HepG2 (cell line): ENCODE data around the gene DUSP12. TPM values are rescaled to one million over a fixed set of nuclear protein-coding genes. Genes with fewer than 3 reads are reported as not detected.

Experiments
- CCDC6 ChIP-seq: sonication (generic); formaldehyde crosslinking; IDR thresholded peaks from 2 replicates; pipeline ENCODE4 v1.8.1; 2022; ENCODE audit warnings: mild to moderate bottlenecking, missing genetic modification reagents, moderate library complexity
- ERF ChIP-seq: IDR thresholded peaks from 2 replicates; pipeline ENCODE4 v1.6.1; 2018; ENCODE audit warnings: missing biosample characterization, missing genetic modification reagents
- LCORL ChIP-seq, 2 experiments: fragments of 450-650 bp in 1 of 2; sonication (generic) in 1 of 2; formaldehyde crosslinking in 1 of 2; IDR thresholded peaks; 2 replicates each; pipeline versions ENCODE4 v1.5.0 to v1.6.1; 2017 to 2020; ENCODE audit warnings: antibody characterized with exemption in 1 of 2, missing genetic modification reagents in 1 of 2
- MTF1 ChIP-seq: sonication (generic); formaldehyde crosslinking; IDR thresholded peaks from 2 replicates; pipeline ENCODE4 v1.5.0; 2020; ENCODE audit warnings: missing genetic modification reagents
- PCBP2 ChIP-seq: fragments of 200-400 bp; formaldehyde crosslinking; optimal IDR thresholded peaks from 2 replicates; pipeline ENCODE3; 2018; ENCODE audit warnings: low read length, low read depth; ENCODE audit not compliant: poor library complexity, severe bottlenecking
- PPARG ChIP-seq: conservative IDR thresholded peaks from 2 replicates; pipeline ENCODE4 v1.6.1; 2016; ENCODE audit warnings: missing biosample characterization, missing genetic modification reagents
- RELA ChIP-seq: sonication (generic); formaldehyde crosslinking; IDR thresholded peaks from 2 replicates; pipeline ENCODE4 v1.4.0; 2020; ENCODE audit warnings: missing genetic modification reagents
- SALL1 ChIP-seq: sonication (generic); formaldehyde crosslinking; IDR thresholded peaks from 2 replicates; pipeline ENCODE4 v1.8.0; 2022; ENCODE audit warnings: mild to moderate bottlenecking, missing genetic modification reagents
- TAF1 ChIP-seq: sonication (generic); formaldehyde crosslinking; IDR thresholded peaks from 2 replicates; pipeline ENCODE4 v1.4.0; 2020; ENCODE audit warnings: missing genetic modification reagents
- ZFP37 ChIP-seq: sonication (generic); formaldehyde crosslinking; IDR thresholded peaks from 2 replicates; pipeline ENCODE4 v1.4.0; 2020; ENCODE audit warnings: missing genetic modification reagents, borderline replicate concordance
- ZNF10 ChIP-seq: sonication (generic); formaldehyde crosslinking; IDR thresholded peaks from 2 replicates; pipeline ENCODE4 v1.4.0; 2020; ENCODE audit warnings: mild to moderate bottlenecking, low read depth, missing genetic modification reagents, borderline replicate concordance
- ZNF33A ChIP-seq: sonication (generic); formaldehyde crosslinking; IDR thresholded peaks from 2 replicates; pipeline ENCODE4 v1.5.1; 2020; ENCODE audit warnings: missing genetic modification reagents, mild to moderate bottlenecking, moderate library complexity, borderline replicate concordance
- ZNF569 ChIP-seq: sonication (generic); formaldehyde crosslinking; IDR thresholded peaks from 2 replicates; pipeline ENCODE4 v1.5.0; 2020; ENCODE audit warnings: mild to moderate bottlenecking, missing genetic modification reagents, moderate library complexity, borderline replicate concordance
- ZNF776 ChIP-seq: sonication (generic); formaldehyde crosslinking; IDR thresholded peaks from 2 replicates; pipeline ENCODE4 v1.4.0; 2020; ENCODE audit warnings: mild to moderate bottlenecking, missing genetic modification reagents
- ZNF788 ChIP-seq: sonication (generic); formaldehyde crosslinking; IDR thresholded peaks from 2 replicates; pipeline ENCODE4 v1.5.0; 2020; ENCODE audit warnings: mild to moderate bottlenecking, missing genetic modification reagents, borderline replicate concordance
- ZSCAN25 ChIP-seq: sonication (generic); formaldehyde crosslinking; IDR thresholded peaks from 2 replicates; pipeline ENCODE4 v1.8.0; 2022; ENCODE audit warnings: mild to moderate bottlenecking, missing genetic modification reagents
- polyA plus RNA-seq, 8 experiments: library from polyadenylated mRNA; depleted of rRNA in 3 of 8; stranded (reverse) in 7 of 8; unstranded in 1 of 8; fragments of >200 nt; fragmentation: Illumina TruSeq in 4 of 8; extraction: Trizol in 4 of 8; gene quantifications; 2 replicates each; pipeline versions ENCODE4 v1.2.1 to v1.2.3, GENCODE V29; 2011 to 2016; ENCODE audit warnings: low read depth in 4 of 8, missing spikeins in 1 of 8, mixed read lengths in 1 of 8; ENCODE audit not compliant: insufficient read depth in 1 of 8
- total RNA-seq, 5 experiments: library from RNA; depleted of rRNA; stranded (reverse); fragments of >200 nt; fragmentation: Illumina TruSeq; extraction: Trizol; gene quantifications; 2 replicates each; pipeline ENCODE4 v1.2.3, GENCODE V29; 2016; ENCODE audit warnings: low read depth in 1 of 5
- TF ChIP-seq, protein P1 (sequence below): sonication (generic); formaldehyde crosslinking; IDR thresholded peaks from 2 replicates; pipeline ENCODE4 v1.4.0; 2020; ENCODE audit warnings: missing genetic modification reagents
- TF ChIP-seq, protein P2 (sequence below): sonication (generic); formaldehyde crosslinking; IDR thresholded peaks from 2 replicates; pipeline ENCODE4 v1.5.1; 2020; ENCODE audit warnings: mild to moderate bottlenecking, missing genetic modification reagents, moderate library complexity

The DUSP12 gene
- total and polyA plus RNA-seq, 2 of the 13 experiments (the other 11 are each of a cell fraction or from before 2014, with no cell fraction given), result 36.7 to 37.1 TPM

GRCh38 chr1:161727256-161727924 is 22.2 kb upstream of the DUSP12 start (continued):
- TF ChIP-seq LCORL (IDR thresholded peaks at IDR 0.05) (no peak), LCORL (CRISPR knock-in tag; IDR thresholded peaks at IDR 0.05) (0 out of 2 replicates have a peak, but pooled peaks have one; percentile 31), RELA (no peak), ERF (no peak), ZNF33A (CRISPR knock-in tag) (no peak), PPARG (no peak), PCBP2 (no peak), ZFP37 (CRISPR knock-in tag) (no peak), SALL1 (peak; percentile 7; the same call in 1 of the 2 replicates), ZNF10 (CRISPR knock-in tag) (no peak), ZSCAN25 (CRISPR knock-in tag) (no peak), TAF1 (CRISPR knock-in tag) (peak; percentile 8; the same call in 1 of the 2 replicates), MTF1 (CRISPR knock-in tag) (no peak), ZNF788 (CRISPR knock-in tag) (no peak), ZNF776 (CRISPR knock-in tag) (no peak), ZNF569 (no peak), CCDC6 (no peak)
- TF ChIP-seq, protein P1, sequence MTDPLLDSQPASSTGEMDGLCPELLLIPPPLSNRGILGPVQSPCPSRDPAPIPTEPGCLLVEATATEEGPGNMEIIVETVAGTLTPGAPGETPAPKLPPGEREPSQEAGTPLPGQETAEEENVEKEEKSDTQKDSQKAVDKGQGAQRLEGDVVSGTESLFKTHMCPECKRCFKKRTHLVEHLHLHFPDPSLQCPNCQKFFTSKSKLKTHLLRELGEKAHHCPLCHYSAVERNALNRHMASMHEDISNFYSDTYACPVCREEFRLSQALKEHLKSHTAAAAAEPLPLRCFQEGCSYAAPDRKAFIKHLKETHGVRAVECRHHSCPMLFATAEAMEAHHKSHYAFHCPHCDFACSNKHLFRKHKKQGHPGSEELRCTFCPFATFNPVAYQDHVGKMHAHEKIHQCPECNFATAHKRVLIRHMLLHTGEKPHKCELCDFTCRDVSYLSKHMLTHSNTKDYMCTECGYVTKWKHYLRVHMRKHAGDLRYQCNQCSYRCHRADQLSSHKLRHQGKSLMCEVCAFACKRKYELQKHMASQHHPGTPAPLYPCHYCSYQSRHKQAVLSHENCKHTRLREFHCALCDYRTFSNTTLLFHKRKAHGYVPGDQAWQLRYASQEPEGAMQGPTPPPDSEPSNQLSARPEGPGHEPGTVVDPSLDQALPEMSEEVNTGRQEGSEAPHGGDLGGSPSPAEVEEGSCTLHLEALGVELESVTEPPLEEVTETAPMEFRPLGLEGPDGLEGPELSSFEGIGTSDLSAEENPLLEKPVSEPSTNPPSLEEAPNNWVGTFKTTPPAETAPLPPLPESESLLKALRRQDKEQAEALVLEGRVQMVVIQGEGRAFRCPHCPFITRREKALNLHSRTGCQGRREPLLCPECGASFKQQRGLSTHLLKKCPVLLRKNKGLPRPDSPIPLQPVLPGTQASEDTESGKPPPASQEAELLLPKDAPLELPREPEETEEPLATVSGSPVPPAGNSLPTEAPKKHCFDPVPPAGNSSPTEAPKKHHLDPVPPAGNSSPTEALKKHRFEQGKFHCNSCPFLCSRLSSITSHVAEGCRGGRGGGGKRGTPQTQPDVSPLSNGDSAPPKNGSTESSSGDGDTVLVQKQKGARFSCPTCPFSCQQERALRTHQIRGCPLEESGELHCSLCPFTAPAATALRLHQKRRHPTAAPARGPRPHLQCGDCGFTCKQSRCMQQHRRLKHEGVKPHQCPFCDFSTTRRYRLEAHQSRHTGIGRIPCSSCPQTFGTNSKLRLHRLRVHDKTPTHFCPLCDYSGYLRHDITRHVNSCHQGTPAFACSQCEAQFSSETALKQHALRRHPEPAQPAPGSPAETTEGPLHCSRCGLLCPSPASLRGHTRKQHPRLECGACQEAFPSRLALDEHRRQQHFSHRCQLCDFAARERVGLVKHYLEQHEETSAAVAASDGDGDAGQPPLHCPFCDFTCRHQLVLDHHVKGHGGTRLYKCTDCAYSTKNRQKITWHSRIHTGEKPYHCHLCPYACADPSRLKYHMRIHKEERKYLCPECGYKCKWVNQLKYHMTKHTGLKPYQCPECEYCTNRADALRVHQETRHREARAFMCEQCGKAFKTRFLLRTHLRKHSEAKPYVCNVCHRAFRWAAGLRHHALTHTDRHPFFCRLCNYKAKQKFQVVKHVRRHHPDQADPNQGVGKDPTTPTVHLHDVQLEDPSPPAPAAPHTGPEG (CRISPR knock-in tag), result no peak
- TF ChIP-seq, protein P2, sequence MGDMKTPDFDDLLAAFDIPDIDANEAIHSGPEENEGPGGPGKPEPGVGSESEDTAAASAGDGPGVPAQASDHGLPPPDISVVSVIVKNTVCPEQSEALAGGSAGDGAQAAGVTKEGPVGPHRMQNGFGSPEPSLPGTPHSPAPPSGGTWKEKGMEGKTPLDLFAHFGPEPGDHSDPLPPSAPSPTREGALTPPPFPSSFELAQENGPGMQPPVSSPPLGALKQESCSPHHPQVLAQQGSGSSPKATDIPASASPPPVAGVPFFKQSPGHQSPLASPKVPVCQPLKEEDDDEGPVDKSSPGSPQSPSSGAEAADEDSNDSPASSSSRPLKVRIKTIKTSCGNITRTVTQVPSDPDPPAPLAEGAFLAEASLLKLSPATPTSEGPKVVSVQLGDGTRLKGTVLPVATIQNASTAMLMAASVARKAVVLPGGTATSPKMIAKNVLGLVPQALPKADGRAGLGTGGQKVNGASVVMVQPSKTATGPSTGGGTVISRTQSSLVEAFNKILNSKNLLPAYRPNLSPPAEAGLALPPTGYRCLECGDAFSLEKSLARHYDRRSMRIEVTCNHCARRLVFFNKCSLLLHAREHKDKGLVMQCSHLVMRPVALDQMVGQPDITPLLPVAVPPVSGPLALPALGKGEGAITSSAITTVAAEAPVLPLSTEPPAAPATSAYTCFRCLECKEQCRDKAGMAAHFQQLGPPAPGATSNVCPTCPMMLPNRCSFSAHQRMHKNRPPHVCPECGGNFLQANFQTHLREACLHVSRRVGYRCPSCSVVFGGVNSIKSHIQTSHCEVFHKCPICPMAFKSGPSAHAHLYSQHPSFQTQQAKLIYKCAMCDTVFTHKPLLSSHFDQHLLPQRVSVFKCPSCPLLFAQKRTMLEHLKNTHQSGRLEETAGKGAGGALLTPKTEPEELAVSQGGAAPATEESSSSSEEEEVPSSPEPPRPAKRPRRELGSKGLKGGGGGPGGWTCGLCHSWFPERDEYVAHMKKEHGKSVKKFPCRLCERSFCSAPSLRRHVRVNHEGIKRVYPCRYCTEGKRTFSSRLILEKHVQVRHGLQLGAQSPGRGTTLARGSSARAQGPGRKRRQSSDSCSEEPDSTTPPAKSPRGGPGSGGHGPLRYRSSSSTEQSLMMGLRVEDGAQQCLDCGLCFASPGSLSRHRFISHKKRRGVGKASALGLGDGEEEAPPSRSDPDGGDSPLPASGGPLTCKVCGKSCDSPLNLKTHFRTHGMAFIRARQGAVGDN (CRISPR knock-in tag), result peak; percentile 33; the same call in 1 of the 2 replicates
